ENCODE measurements around the gene PLXNA1.

PLXNA1 gene

DNA sequence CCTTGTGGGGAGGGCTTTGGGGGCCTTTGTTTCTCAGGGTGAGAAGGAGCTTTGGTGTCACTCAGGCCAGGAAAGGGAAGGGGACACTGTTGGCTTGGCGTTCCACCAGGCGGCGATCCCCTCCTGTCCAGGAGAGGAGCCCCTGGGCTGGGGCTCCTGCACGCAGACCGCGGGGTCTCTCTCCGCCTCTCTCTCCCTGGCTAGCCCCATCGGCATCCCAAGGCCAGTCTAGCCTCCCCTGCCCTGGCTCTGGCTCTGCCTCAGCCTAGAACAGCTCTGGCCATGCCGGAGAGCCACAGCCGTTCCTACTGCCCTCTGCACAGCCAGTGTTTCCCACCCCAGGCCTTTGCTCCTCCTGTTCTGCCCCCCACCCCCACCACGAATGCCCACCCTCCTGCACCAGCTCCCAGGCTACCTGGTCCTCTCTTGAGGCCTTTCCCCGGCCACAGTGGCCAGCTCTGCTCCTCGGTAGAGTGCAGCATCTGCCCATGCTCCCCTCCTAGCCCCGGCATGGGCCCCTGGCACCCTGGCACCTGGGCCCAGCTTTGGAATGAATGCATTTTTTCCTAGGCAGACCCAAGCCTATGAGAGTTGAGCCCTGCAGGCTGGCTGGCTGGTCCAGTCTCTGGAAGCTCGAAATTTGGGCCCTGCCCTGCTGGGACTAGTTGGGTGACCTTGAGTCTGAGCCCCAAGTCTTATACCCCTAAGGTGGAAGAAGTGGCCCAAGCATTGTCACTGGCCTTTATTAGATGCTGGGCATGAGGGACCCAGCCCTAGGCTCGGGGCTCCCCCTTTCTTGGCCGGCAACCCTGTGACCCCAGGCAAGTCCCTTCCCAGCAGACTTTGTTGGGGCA, 2.4 kb downstream of the PLXNA1 start:
- no peaks in the 10 kb centered on the region for H3K27me3 ChIP-seq (ENCODE audit: control insufficient read depth in 2 of 2, insufficient read depth in 2 of 2, low read length in 2 of 2)
- H3K27ac ChIP-seq (ENCODE audit: low read depth in 2 of 2, low read length in 2 of 2): no peak overlapping the region
- no peaks in the 10 kb centered on the region for H3K9me3 ChIP-seq (ENCODE audit: control insufficient read depth in 2 of 2, low read length in 2 of 2)
- H3K4me3 ChIP-seq (ENCODE audit: low read length in 2 of 2): no peak overlapping the region
- peaks cover 0 to 6% of the 10 kb centered on the region in 2 donors for H3K36me3 ChIP-seq (ENCODE audit: control insufficient read depth in 2 of 2, insufficient read depth in 2 of 2, low read length in 2 of 2)
- H3K9ac ChIP-seq (ENCODE audit: low read depth in 1 of 2, low read length in 2 of 2): no peak overlapping the region
- H3K4me1 ChIP-seq (ENCODE audit: control insufficient read depth in 2 of 2, insufficient read depth in 2 of 2, low read length in 2 of 2): peaks cover 9% of the 10 kb centered on the region in 2 donors

DNA sequence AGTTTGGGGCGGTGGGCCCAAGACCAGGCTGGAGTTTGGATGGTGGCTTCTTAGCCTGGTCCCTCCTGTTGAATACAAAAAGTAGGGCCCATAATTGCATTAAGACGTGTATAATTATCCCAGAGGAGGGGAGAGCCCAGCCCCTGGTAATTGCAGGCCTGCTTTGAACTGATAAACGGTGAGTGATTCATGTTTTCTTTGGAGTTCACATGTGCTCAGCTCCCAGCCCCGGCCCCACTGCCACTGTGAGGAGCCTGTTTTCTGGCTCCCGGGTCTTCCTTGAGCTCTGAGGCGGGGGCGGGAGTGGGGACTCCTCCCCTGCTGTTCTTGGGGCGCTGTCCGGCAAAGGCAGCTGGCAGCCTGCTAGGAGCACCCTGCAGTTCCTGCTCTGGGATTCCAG, 3.1 kb downstream of the PLXNA1 start:
- H3K9ac ChIP-seq (ENCODE audit: low read depth in 1 of 2, low read length in 2 of 2): no peak overlapping the region
- H3K9me3 ChIP-seq (ENCODE audit: control insufficient read depth in 2 of 2, low read length in 2 of 2): no peaks in the 10 kb centered on the region
- no peak overlapping the region for H3K27ac ChIP-seq (ENCODE audit: low read depth in 2 of 2, low read length in 2 of 2)
- H3K27me3 ChIP-seq (ENCODE audit: control insufficient read depth in 2 of 2, insufficient read depth in 2 of 2, low read length in 2 of 2): no peaks in the 10 kb centered on the region
- H3K4me3 ChIP-seq (ENCODE audit: low read length in 2 of 2): no peak overlapping the region
- H3K36me3 ChIP-seq (ENCODE audit: control insufficient read depth in 2 of 2, insufficient read depth in 2 of 2, low read length in 2 of 2): peaks cover 0 to 6% of the 10 kb centered on the region in 2 donors
- H3K4me1 ChIP-seq (ENCODE audit: control insufficient read depth in 2 of 2, insufficient read depth in 2 of 2, low read length in 2 of 2): peaks cover 9% of the 10 kb centered on the region in 2 donors

DNA sequence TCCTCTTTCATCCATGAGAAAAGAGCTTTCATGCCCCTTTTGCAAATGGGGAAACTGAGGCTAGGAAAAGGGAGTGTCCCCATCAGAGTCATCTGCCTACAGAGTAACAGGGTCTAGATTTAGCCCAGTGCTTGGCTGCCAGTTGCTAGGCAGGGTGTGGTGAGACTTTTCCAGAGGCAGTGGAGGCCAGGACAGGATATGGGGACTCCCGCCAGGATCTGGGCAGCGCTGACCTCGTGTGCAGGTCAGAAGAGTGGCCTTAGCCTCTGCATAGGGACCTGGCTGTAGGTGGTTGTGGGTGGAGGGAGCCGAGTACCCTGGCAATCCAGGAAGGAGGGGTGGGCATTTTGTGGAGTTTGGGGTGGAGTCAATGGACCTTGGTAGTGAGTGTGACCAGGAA, 4.2 kb downstream of the PLXNA1 start:
- H3K27ac ChIP-seq (ENCODE audit: low read depth in 2 of 2, low read length in 2 of 2): no peak overlapping the region
- no peaks in the 10 kb centered on the region for H3K27me3 ChIP-seq (ENCODE audit: control insufficient read depth in 2 of 2, insufficient read depth in 2 of 2, low read length in 2 of 2)
- no peak overlapping the region for H3K9ac ChIP-seq (ENCODE audit: low read depth in 1 of 2, low read length in 2 of 2)
- peaks cover 5 to 8% of the 10 kb centered on the region in 2 donors for H3K4me1 ChIP-seq (ENCODE audit: control insufficient read depth in 2 of 2, insufficient read depth in 2 of 2, low read length in 2 of 2)
- H3K9me3 ChIP-seq (ENCODE audit: control insufficient read depth in 2 of 2, low read length in 2 of 2): no peaks in the 10 kb centered on the region
- peaks cover 0 to 6% of the 10 kb centered on the region in 2 donors for H3K36me3 ChIP-seq (ENCODE audit: control insufficient read depth in 2 of 2, insufficient read depth in 2 of 2, low read length in 2 of 2)
- no peak overlapping the region for H3K4me3 ChIP-seq (ENCODE audit: low read length in 2 of 2)

DNA sequence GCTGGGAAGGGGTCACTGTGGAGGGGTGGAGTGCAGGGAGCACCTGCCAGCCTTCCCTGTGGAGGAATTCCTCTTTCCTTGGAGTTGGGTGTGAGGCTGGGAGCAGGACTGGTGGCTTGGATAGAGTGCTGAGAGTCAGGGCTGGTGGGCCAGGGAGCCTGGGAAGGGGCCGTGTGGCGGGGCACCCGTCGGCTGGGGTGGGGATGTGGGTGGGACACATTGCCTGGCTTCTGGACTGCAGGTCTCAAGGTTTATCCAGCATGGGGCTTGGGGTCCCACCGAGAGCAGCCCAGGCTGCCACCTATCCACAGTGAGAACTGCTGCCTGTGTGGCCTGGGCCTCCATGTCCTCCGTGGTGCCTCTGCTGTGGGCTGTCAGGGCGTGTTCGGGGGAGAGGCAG, 4.7 kb downstream of the PLXNA1 start:
- no peak overlapping the region for H3K9ac ChIP-seq (ENCODE audit: low read depth in 1 of 2, low read length in 2 of 2)
- no peak overlapping the region for H3K27ac ChIP-seq (ENCODE audit: low read depth in 2 of 2, low read length in 2 of 2)
- H3K4me1 ChIP-seq (ENCODE audit: control insufficient read depth in 2 of 2, insufficient read depth in 2 of 2, low read length in 2 of 2): peaks cover 5% of the 10 kb centered on the region in 2 donors
- no peak overlapping the region for H3K4me3 ChIP-seq (ENCODE audit: low read length in 2 of 2)
- H3K36me3 ChIP-seq (ENCODE audit: control insufficient read depth in 2 of 2, insufficient read depth in 2 of 2, low read length in 2 of 2): peaks cover 0 to 6% of the 10 kb centered on the region in 2 donors
- no peaks in the 10 kb centered on the region for H3K27me3 ChIP-seq (ENCODE audit: control insufficient read depth in 2 of 2, insufficient read depth in 2 of 2, low read length in 2 of 2)
- H3K9me3 ChIP-seq (ENCODE audit: control insufficient read depth in 2 of 2, low read length in 2 of 2): no peaks in the 10 kb centered on the region

DNA sequence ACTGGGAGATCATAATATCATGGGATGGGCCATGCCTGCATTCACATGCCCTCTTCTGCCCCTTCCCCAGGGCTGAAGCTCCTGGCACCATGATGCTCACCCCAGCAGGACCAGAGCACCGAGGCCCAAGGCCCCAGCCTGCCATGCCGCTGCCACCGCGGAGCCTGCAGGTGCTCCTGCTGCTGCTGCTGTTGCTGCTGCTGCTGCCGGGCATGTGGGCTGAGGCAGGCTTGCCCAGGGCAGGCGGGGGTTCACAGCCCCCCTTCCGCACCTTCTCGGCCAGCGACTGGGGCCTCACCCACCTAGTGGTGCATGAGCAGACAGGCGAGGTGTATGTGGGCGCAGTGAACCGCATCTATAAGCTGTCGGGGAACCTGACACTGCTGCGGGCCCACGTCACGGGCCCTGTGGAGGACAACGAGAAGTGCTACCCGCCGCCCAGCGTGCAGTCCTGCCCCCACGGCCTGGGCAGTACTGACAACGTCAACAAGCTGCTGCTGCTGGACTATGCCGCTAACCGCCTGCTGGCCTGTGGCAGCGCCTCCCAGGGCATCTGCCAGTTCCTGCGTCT, 5.6 kb downstream of the PLXNA1 start:
- Histone ChIP-seq H3K9me3 (ENCODE audit: control insufficient read depth in 2 of 2, low read length in 2 of 2) (no peaks in the 10 kb centered on the region), H3K4me1 (ENCODE audit: control insufficient read depth in 2 of 2, insufficient read depth in 2 of 2, low read length in 2 of 2) (peaks cover 5% of the 10 kb centered on the region in 2 donors), H3K27ac (ENCODE audit: low read depth in 2 of 2, low read length in 2 of 2) (no peak overlapping the region), H3K4me3 (ENCODE audit: low read length in 2 of 2) (no peak overlapping the region), H3K27me3 (ENCODE audit: control insufficient read depth in 2 of 2, insufficient read depth in 2 of 2, low read length in 2 of 2) (no peaks in the 10 kb centered on the region), H3K9ac (ENCODE audit: low read depth in 1 of 2, low read length in 2 of 2) (no peak overlapping the region), H3K36me3 (ENCODE audit: control insufficient read depth in 2 of 2, insufficient read depth in 2 of 2, low read length in 2 of 2) (peaks cover 0 to 6% of the 10 kb centered on the region in 2 donors)

DNA sequence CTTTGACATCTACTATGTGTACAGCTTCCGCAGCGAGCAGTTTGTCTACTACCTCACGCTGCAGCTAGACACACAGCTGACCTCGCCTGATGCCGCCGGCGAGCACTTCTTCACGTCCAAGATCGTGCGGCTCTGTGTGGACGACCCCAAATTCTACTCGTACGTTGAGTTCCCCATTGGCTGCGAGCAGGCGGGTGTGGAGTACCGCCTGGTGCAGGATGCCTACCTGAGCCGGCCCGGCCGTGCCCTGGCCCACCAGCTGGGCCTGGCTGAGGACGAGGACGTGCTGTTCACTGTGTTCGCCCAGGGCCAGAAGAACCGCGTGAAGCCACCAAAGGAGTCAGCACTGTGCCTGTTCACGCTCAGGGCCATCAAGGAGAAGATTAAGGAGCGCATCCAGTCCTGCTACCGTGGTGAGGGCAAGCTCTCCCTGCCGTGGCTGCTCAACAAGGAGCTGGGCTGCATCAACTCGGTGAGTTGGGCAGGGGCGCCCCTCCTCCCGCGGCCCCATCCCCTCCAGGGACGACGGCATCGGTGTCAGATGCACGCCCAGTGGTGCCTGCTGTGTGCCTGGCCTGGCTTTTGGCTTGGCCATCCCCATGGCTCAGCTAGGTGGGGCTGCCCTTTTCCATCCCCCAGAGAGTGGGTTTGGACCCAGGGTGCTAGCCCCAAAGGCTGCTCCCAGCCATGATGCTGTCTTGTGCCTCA, 6.6 kb downstream of the PLXNA1 start:
- peaks cover 0 to 6% of the 10 kb centered on the region in 2 donors for H3K36me3 ChIP-seq (ENCODE audit: control insufficient read depth in 2 of 2, insufficient read depth in 2 of 2, low read length in 2 of 2)
- H3K27ac ChIP-seq (ENCODE audit: low read depth in 2 of 2, low read length in 2 of 2): no peak overlapping the region
- H3K4me3 ChIP-seq (ENCODE audit: low read length in 2 of 2): no peak overlapping the region

DNA sequence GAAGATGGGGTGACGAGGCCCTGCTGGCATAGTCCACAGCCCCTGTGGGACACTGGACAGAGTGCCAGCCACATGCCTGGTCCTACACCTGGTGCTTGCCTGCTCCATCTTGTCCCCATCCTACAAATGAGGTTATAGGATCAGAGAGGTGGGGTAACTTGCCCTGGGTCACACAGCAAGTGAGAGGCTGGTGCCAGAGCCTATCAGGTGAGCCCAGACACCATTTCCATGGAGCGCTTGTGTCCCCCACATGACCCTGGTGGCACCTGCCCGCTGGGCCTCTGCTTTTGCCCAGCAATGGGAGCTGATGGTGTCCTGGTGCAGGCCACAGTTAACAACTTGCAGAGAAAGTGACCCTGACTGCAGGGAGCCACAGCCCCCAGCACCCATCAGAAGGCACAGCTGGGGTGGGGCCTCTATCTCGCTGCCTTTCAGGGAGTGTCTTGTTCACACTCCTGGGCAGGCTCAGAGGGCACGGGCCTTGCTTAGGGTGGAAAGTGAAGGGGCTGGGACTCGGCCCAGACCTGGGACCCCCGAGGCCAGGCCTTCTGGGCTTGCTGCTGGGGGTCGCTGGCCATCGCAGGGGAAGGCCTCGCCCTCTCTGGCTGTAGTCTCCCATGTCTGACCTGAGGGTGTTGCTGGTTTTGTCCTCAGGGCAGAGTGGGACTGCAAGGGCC, 7.2 kb downstream of the PLXNA1 start:
- peaks cover 0 to 6% of the 10 kb centered on the region in 2 donors for H3K36me3 ChIP-seq (ENCODE audit: control insufficient read depth in 2 of 2, insufficient read depth in 2 of 2, low read length in 2 of 2)
- no peaks in the 10 kb centered on the region for H3K9me3 ChIP-seq (ENCODE audit: control insufficient read depth in 2 of 2, low read length in 2 of 2)
- H3K4me1 ChIP-seq (ENCODE audit: control insufficient read depth in 2 of 2, insufficient read depth in 2 of 2, low read length in 2 of 2): peaks cover 0 to 2% of the 10 kb centered on the region in 2 donors
- H3K27me3 ChIP-seq (ENCODE audit: control insufficient read depth in 2 of 2, insufficient read depth in 2 of 2, low read length in 2 of 2): no peaks in the 10 kb centered on the region
- no peak overlapping the region for H3K27ac ChIP-seq (ENCODE audit: low read depth in 2 of 2, low read length in 2 of 2)
- H3K9ac ChIP-seq (ENCODE audit: low read depth in 1 of 2, low read length in 2 of 2): no peak overlapping the region
- no peak overlapping the region for H3K4me3 ChIP-seq (ENCODE audit: low read length in 2 of 2)

More for the DNA sequence above, 6.6 kb downstream of the PLXNA1 start:
- peaks cover 0 to 2% of the 10 kb centered on the region in 2 donors for H3K4me1 ChIP-seq (ENCODE audit: control insufficient read depth in 2 of 2, insufficient read depth in 2 of 2, low read length in 2 of 2)
- H3K9me3 ChIP-seq (ENCODE audit: control insufficient read depth in 2 of 2, low read length in 2 of 2): no peaks in the 10 kb centered on the region
- no peak overlapping the region for H3K9ac ChIP-seq (ENCODE audit: low read depth in 1 of 2, low read length in 2 of 2)
- no peaks in the 10 kb centered on the region for H3K27me3 ChIP-seq (ENCODE audit: control insufficient read depth in 2 of 2, insufficient read depth in 2 of 2, low read length in 2 of 2)

DNA sequence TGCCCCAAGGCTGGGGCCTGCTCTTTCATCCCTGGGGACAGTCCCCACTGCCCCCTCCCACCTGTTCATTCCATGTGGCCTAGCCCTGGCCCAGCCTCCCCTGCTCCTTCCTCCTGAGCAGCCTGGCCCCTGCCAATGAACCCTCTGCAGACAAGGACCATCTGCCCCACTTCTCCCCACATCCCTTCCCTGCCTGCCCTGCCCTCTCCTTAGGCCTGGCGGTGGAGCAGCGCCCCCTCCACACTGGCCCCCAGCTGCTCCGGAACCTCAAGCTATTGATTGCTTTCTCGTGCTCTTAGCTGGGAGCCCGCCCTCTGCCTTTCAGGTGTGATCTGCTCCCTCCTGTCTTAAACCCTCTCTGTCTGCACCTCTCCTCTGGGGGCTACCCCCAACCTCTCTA, 8.0 kb downstream of the PLXNA1 start:
- Histone ChIP-seq H3K4me3 (ENCODE audit: low read length in 2 of 2) (no peak overlapping the region), H3K4me1 (ENCODE audit: control insufficient read depth in 2 of 2, insufficient read depth in 2 of 2, low read length in 2 of 2) (peaks cover 0 to 2% of the 10 kb centered on the region in 2 donors), H3K27me3 (ENCODE audit: control insufficient read depth in 2 of 2, insufficient read depth in 2 of 2, low read length in 2 of 2) (no peaks in the 10 kb centered on the region), H3K36me3 (ENCODE audit: control insufficient read depth in 2 of 2, insufficient read depth in 2 of 2, low read length in 2 of 2) (peaks cover 0 to 6% of the 10 kb centered on the region in 2 donors), H3K9me3 (ENCODE audit: control insufficient read depth in 2 of 2, low read length in 2 of 2) (no peaks in the 10 kb centered on the region), H3K27ac (ENCODE audit: low read depth in 2 of 2, low read length in 2 of 2) (no peak overlapping the region), H3K9ac (ENCODE audit: low read depth in 1 of 2, low read length in 2 of 2) (no peak overlapping the region)

DNA sequence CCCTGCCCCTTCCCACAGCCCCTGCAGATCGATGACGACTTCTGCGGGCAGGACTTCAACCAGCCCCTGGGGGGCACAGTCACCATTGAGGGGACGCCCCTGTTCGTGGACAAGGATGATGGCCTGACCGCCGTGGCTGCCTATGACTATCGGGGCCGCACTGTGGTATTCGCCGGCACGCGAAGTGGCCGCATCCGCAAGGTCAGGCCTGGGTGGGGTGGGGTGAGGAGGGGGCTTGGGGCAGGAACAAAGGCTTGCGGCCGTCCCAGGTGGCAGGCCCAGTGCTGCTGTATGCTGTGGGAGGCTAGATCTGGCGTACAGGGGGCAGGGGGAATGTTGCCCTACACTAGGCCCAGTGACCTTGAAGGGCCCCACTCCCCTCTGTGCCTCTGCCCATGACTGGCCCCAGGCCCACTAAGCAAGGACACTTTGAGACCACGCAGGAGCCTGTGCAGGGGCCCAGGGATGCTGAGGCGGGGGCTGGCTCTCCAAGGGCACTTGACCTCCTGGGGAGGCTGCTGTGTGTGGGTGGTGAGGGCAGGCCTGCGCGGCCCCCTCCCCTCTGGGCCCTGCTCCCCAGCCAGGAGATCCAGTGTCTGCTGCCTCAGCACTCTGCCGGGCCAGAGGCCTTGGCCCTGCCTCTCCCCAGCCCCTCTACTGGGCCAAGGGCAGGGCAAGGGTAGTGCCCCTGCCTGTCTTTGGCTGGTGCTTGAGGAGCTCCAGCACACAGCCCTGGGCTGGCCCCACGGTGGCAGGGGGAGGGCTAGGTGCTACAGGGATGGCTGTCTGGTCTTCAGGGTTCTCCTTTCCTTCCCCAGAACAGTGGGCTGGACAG, 8.7 kb downstream of the PLXNA1 start:
- Histone ChIP-seq H3K27ac (ENCODE audit: low read depth in 2 of 2, low read length in 2 of 2) (no peak overlapping the region), H3K36me3 (ENCODE audit: control insufficient read depth in 2 of 2, insufficient read depth in 2 of 2, low read length in 2 of 2) (peaks cover 0 to 6% of the 10 kb centered on the region in 2 donors), H3K9me3 (ENCODE audit: control insufficient read depth in 2 of 2, low read length in 2 of 2) (no peaks in the 10 kb centered on the region), H3K27me3 (ENCODE audit: control insufficient read depth in 2 of 2, insufficient read depth in 2 of 2, low read length in 2 of 2) (no peaks in the 10 kb centered on the region), H3K9ac (ENCODE audit: low read depth in 1 of 2, low read length in 2 of 2) (no peak overlapping the region), H3K4me3 (ENCODE audit: low read length in 2 of 2) (no peak overlapping the region), H3K4me1 (ENCODE audit: control insufficient read depth in 2 of 2, insufficient read depth in 2 of 2, low read length in 2 of 2) (peaks cover 0 to 2% of the 10 kb centered on the region in 2 donors)
